GM18507 (cell line): ENCODE data around the gene ADIG.

ENCODE experiments used
- DNase-seq: peaks from one replicate; pipeline ENCODE4 v3.0.0; 2011; ENCODE audit warnings: low read depth; ENCODE audit not compliant: insufficient read length; ENCODE audit errors: extremely low spot score
- FAIRE-seq: peaks from 2 replicates; lab custom pipeline; 2011; peaks lifted over from hg19 to GRCh38; lab: Jason Lieb, UNC

The ADIG gene

GRCh38 chr20:38581013-38581412 lies at the start of gene ADIG:
Gene ADIG, plus strand, starts transcription at chr20:38581197. Its CDS starts 54 bp downstream, at chr20:38581251.
- no peak for FAIRE-seq
- no peak for DNase-seq

GRCh38 chr20:38534756-38535155 lies 46.2 kb upstream of the ADIG start:
- FAIRE-seq (no peak), DNase-seq (no peak)

GRCh38 chr20:38536310-38536709 lies 44.7 kb upstream of the ADIG start:
- FAIRE-seq (no peak), DNase-seq (no peak)

GRCh38 chr20:38537176-38537575 lies 43.8 kb upstream of the ADIG start:
- FAIRE-seq (no peak), DNase-seq (no peak)

- no peak for FAIRE-seq
- DNase-seq: no peak
Observed at GRCh38 chr20:38538789-38539188, 42.2 kb upstream of the ADIG start.

GRCh38 chr20:38543014-38543906 lies 37.7 kb upstream of the ADIG start:
- DNase-seq: no peak

GRCh38 chr20:38545771-38546170 lies 35.2 kb upstream of the ADIG start:
- FAIRE-seq: no peak
- DNase-seq: no peak

More at GRCh38 chr20:38543014-38543906, 37.7 kb upstream of the ADIG start:
- no peak for FAIRE-seq

- DNase-seq (no peak), FAIRE-seq (no peak)
Observed at GRCh38 chr20:38547288-38548085, 33.5 kb upstream of the ADIG start.

- DNase-seq (no peak), FAIRE-seq (no peak)
Observed at GRCh38 chr20:38548356-38549083, 32.5 kb upstream of the ADIG start.

- DNase-seq: no peak
Observed at GRCh38 chr20:38550274-38550673, 30.7 kb upstream of the ADIG start.

GRCh38 chr20:38551056-38551626 lies 29.9 kb upstream of the ADIG start:
- FAIRE-seq (no peak), DNase-seq (no peak)

More at GRCh38 chr20:38550274-38550673, 30.7 kb upstream of the ADIG start:
- no peak for FAIRE-seq

GRCh38 chr20:38554986-38555385 lies 26.0 kb upstream of the ADIG start:
- FAIRE-seq (no peak), DNase-seq (no peak)

GRCh38 chr20:38555395-38555794 lies 25.6 kb upstream of the ADIG start:
- DNase-seq (no peak), FAIRE-seq (no peak)

- FAIRE-seq (no peak), DNase-seq (no peak)
Observed at GRCh38 chr20:38557174-38557573, 23.8 kb upstream of the ADIG start.

- DNase-seq: no peak
- no peak for FAIRE-seq
Observed at GRCh38 chr20:38558596-38559360, 22.2 kb upstream of the ADIG start.

GRCh38 chr20:38559764-38560163 lies 21.2 kb upstream of the ADIG start:
- FAIRE-seq (no peak), DNase-seq (no peak)

GRCh38 chr20:38563802-38564431 lies 17.1 kb upstream of the ADIG start:
- DNase-seq (no peak), FAIRE-seq (no peak)

- FAIRE-seq (peak; percentile 51), DNase-seq (no peak)
Observed at GRCh38 chr20:38564680-38565079, 16.3 kb upstream of the ADIG start.
